ENCODE results near the gene ZNF669.

Gene ZNF669

GRCh38 chr1:247096112-247096511, 8.0 kb downstream of the ZNF669 start:
- no peak for DNase-seq (ENCODE audit: low read depth)
- no peak overlapping the region for H3K4me3 ChIP-seq (ENCODE audit: low read depth, low read length)
- TF ChIP-seq, protein P1, sequence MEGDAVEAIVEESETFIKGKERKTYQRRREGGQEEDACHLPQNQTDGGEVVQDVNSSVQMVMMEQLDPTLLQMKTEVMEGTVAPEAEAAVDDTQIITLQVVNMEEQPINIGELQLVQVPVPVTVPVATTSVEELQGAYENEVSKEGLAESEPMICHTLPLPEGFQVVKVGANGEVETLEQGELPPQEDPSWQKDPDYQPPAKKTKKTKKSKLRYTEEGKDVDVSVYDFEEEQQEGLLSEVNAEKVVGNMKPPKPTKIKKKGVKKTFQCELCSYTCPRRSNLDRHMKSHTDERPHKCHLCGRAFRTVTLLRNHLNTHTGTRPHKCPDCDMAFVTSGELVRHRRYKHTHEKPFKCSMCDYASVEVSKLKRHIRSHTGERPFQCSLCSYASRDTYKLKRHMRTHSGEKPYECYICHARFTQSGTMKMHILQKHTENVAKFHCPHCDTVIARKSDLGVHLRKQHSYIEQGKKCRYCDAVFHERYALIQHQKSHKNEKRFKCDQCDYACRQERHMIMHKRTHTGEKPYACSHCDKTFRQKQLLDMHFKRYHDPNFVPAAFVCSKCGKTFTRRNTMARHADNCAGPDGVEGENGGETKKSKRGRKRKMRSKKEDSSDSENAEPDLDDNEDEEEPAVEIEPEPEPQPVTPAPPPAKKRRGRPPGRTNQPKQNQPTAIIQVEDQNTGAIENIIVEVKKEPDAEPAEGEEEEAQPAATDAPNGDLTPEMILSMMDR (IDR thresholded peaks at IDR 0.05; ENCODE audit: low read depth, low read length, missing control alignments) = no peak

DNA sequence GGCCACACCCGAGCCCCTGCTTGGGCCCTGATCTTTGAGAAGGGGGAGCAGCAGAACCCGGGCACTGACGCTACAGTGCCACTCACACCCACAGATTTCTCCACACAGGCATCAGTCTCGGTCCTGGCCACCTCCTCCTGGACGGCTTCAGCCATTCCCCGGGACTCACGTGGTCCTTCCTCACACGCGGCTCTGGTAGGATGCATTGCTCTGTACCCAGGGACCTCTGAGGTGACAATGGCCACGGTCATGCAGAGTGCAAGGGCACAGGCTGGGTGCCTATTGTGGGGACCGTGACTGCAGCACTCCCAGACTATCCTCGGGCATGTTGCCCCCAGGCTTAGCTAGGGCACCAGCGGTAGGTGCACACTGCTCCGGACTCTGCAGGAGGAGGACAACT, 13.7 kb downstream of the ZNF669 start:
- TF ChIP-seq, protein P1 (IDR thresholded peaks at IDR 0.05; ENCODE audit: low read depth, low read length, missing control alignments) = no peak
- H3K4me3 ChIP-seq (ENCODE audit: low read depth, low read length) = no peak overlapping the region
- DNase-seq (ENCODE audit: low read depth) = no peak

GRCh38 chr1:247089616-247090375, 14.4 kb downstream of the ZNF669 start:
- no peak for DNase-seq (ENCODE audit: low read depth)
- TF ChIP-seq, protein P1 (IDR thresholded peaks at IDR 0.05; ENCODE audit: low read depth, low read length, missing control alignments) = no peak
- no peak overlapping the region for H3K4me3 ChIP-seq (ENCODE audit: low read depth, low read length)

- no peak overlapping the region for H3K4me3 ChIP-seq (ENCODE audit: low read depth, low read length)
- no peak for DNase-seq (ENCODE audit: low read depth)
- TF ChIP-seq, protein P1 (IDR thresholded peaks at IDR 0.05; ENCODE audit: low read depth, low read length, missing control alignments) = no peak
These were observed 15.2 kb downstream of the ZNF669 start for GRCh38 chr1:247088967-247089366.

DNA sequence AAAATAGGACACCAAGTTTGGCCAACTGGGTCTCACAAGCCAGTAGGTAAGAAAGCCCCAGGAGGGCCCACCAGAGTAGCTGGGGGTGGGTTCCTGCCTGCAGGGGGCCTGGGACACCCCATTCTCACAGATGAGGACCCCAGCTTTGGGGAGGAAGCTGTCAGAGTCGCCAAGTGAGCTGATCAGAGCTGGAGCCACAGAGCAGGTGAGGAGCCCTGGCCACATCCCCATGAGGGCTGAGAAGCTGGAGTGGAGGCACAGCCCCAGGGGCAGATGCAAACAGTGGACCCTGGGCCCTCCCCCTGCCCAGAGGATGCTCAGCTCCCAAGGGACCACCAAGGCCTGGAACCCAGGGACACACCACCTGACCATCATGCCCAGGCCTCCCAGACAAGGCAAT, 16.9 kb downstream of the ZNF669 start:
- no peak for DNase-seq (ENCODE audit: low read depth)
- no peak overlapping the region for H3K4me3 ChIP-seq (ENCODE audit: low read depth, low read length)
- TF ChIP-seq, protein P1 (IDR thresholded peaks at IDR 0.05; ENCODE audit: low read depth, low read length, missing control alignments) = no peak

DNA sequence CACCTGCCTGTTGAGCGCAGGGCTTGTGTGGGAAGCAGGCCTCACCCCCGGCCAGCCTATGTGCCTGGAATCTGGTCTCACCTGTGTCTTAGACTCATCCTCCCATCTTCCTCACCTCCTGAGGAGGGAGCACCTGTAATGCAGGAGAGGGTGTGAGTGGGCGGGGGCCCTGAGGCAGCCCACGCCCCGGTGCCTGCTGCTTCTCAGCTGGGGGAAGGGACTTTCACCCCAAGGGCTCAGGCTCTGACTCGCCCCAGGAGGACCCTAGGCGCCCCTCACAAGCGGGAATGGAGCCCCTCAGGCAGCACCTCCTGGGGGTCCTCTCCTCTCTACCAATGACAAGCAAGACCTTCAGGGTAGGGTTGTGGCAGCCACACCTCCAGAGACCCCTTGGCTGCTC, 18.8 kb downstream of the ZNF669 start:
- no peak for DNase-seq (ENCODE audit: low read depth)
- TF ChIP-seq, protein P1 (IDR thresholded peaks at IDR 0.05; ENCODE audit: low read depth, low read length, missing control alignments) = no peak
- no peak overlapping the region for H3K4me3 ChIP-seq (ENCODE audit: low read depth, low read length)

GRCh38 chr1:247084771-247085170, 19.4 kb downstream of the ZNF669 start:
- H3K4me3 ChIP-seq (ENCODE audit: low read depth, low read length) = no peak overlapping the region
- TF ChIP-seq, protein P1 (IDR thresholded peaks at IDR 0.05; ENCODE audit: low read depth, low read length, missing control alignments) = no peak
- DNase-seq (ENCODE audit: low read depth) = no peak

Data from GM12864 (cell line).